ENCODE measurements around the gene BOLA2. TPM values are rescaled to one million over a fixed set of nuclear protein-coding genes. Genes with fewer than 3 reads are reported as not detected.
"Not testable (repeated sequence)": the region's sequence is repeated elsewhere in the genome, so short reads cannot be mapped to it uniquely, and the experiment has no call there.

Gene BOLA2
- total and polyA plus RNA-seq, 2 of the 4 experiments (the other 2 are of a cell fraction), result 7.2 to 38.0 TPM

DNA sequence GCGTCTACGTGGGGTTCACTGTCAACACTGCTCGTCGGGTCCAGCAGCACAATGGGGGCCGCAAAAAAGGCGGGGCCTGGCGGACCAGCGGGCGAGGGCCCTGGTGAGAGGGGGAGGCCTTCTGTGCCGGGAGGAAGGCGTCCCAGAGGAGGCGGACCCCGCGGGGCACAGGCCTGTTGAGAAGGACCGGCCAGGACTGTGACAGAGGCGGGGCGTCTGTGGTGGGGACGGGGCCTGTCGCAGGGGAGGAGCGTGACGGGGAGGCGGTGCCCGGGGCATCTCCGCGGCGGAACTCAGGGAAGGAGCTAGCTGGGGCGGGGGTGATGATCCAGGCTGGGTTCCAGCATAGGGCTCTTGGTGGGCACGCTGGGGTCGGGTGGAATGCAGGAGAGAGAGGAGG is 677 bp upstream of the BOLA2 start:
- H2BK20ac ChIP-seq (ENCODE audit: low read depth, low read length); DNase-seq; H3K14ac ChIP-seq (replicated peaks; ENCODE audit: low read depth, low read length); H3K23ac ChIP-seq (ENCODE audit: low read depth, low read length); BruUV-seq (replicated peaks); in situ Hi-C loops (cut with MboI; ENCODE audit: low sequenced_read_pairs); H3K9ac ChIP-seq (ENCODE audit: low read depth, low read length); H2BK120ac ChIP-seq (ENCODE audit: low read depth, low read length); H3K4me1 ChIP-seq (ENCODE audit: control insufficient read depth, insufficient read depth, low read length); H2AK9ac ChIP-seq (replicated peaks; ENCODE audit: low read depth, low read length, poor library complexity); H2AFZ ChIP-seq (replicated peaks; ENCODE audit: low read length, poor library complexity); H3K79me1 ChIP-seq (ENCODE audit: low read depth in 1 of 2, low read length in 2 of 2); H3K9me1 ChIP-seq (ENCODE audit: insufficient read depth, low read length); H3K4ac ChIP-seq (ENCODE audit: low read depth, low read length); H3K27ac ChIP-seq (ENCODE audit: insufficient read depth, low read length); H3K4me2 ChIP-seq (ENCODE audit: low read depth, low read length); H3K56ac ChIP-seq (ENCODE audit: extremely low read depth, insufficient read depth, low read length); H3K18ac ChIP-seq (ENCODE audit: low read depth, low read length); CTCF ChIA-PET; H4K5ac ChIP-seq (ENCODE audit: low read depth, low read length); H2AK5ac ChIP-seq (ENCODE audit: low read depth, low read length); H3K9me3 ChIP-seq (ENCODE audit: control insufficient read depth, insufficient read depth, low read length); H4K20me1 ChIP-seq (ENCODE audit: insufficient read depth, low read length); dilution Hi-C loops (cut with HindIII; ENCODE audit: low sequenced_read_pairs, unreplicated experiment); intact Hi-C loops (cut with micrococcal nuclease); POLR2A ChIA-PET (ENCODE audit: unreplicated experiment); H3K27me3 ChIP-seq (ENCODE audit: control insufficient read depth, insufficient read depth, low read length); H4K91ac ChIP-seq (ENCODE audit: insufficient read depth, low read depth, low read length); H2BK15ac ChIP-seq (ENCODE audit: low read depth, low read length); H3K36me3 ChIP-seq (ENCODE audit: control insufficient read depth, insufficient read depth, low read length); H2BK5ac ChIP-seq (ENCODE audit: low read depth, low read length, poor library complexity, severe bottlenecking); H3K4me3 ChIP-seq (ENCODE audit: insufficient read depth, low read depth, low read length); H4K8ac ChIP-seq (ENCODE audit: low read depth in 2 of 2, low read length in 2 of 2): not testable (repeated sequence)
- no CpG with 5 or more reads among the region's 29 CpGs for WGBS, 2 experiments (ENCODE audit: extremely low coverage in 2 of 2, insufficient read length in 1 of 2)
- ATAC-seq (ENCODE audit: low read depth), result peak; percentile 77

DNA sequence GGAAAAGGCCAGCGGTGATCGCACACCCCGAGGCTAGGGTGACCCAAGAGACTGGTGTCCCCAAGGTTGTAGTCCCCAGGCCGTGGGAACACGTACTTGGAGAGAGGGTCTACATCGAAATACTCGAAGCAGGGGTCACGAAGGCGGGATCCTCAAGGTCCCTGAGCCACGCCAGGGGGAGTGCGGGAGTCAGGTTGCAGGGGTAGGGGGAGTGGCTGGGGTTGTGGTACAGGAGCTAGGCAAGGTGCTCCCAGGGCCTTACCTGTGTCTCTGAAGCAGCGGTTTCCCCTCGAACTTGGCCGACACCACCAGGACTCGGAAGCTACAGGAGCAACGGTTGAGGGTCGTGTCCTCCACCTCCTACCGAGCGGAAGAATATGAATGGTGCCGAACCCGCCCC is 397 bp downstream of the BOLA2 start:
- H2BK120ac ChIP-seq (ENCODE audit: low read depth, low read length); H3K4me1 ChIP-seq (ENCODE audit: control insufficient read depth, insufficient read depth, low read length); DNase-seq; H2BK15ac ChIP-seq (ENCODE audit: low read depth, low read length); dilution Hi-C loops (cut with HindIII; ENCODE audit: low sequenced_read_pairs, unreplicated experiment); H4K91ac ChIP-seq (ENCODE audit: insufficient read depth, low read depth, low read length); H3K9me3 ChIP-seq (ENCODE audit: control insufficient read depth, insufficient read depth, low read length); H3K4me2 ChIP-seq (ENCODE audit: low read depth, low read length); H3K79me1 ChIP-seq (ENCODE audit: low read depth in 1 of 2, low read length in 2 of 2); H2BK20ac ChIP-seq (ENCODE audit: low read depth, low read length); H4K8ac ChIP-seq (ENCODE audit: low read depth in 2 of 2, low read length in 2 of 2); in situ Hi-C loops (cut with MboI; ENCODE audit: low sequenced_read_pairs); H3K27me3 ChIP-seq (ENCODE audit: control insufficient read depth, insufficient read depth, low read length); H3K56ac ChIP-seq (ENCODE audit: extremely low read depth, insufficient read depth, low read length); BruUV-seq (replicated peaks); H3K9me1 ChIP-seq (ENCODE audit: insufficient read depth, low read length); POLR2A ChIA-PET (ENCODE audit: unreplicated experiment); H3K36me3 ChIP-seq (ENCODE audit: control insufficient read depth, insufficient read depth, low read length); H3K18ac ChIP-seq (ENCODE audit: low read depth, low read length); H4K20me1 ChIP-seq (ENCODE audit: insufficient read depth, low read length); H2AK5ac ChIP-seq (ENCODE audit: low read depth, low read length); CTCF ChIA-PET; H3K14ac ChIP-seq (replicated peaks; ENCODE audit: low read depth, low read length); H2AFZ ChIP-seq (replicated peaks; ENCODE audit: low read length, poor library complexity); H3K9ac ChIP-seq (ENCODE audit: low read depth, low read length); H4K5ac ChIP-seq (ENCODE audit: low read depth, low read length); H2AK9ac ChIP-seq (replicated peaks; ENCODE audit: low read depth, low read length, poor library complexity); H3K23ac ChIP-seq (ENCODE audit: low read depth, low read length); H3K4ac ChIP-seq (ENCODE audit: low read depth, low read length); H3K4me3 ChIP-seq (ENCODE audit: insufficient read depth, low read depth, low read length); intact Hi-C loops (cut with micrococcal nuclease); H2BK5ac ChIP-seq (ENCODE audit: low read depth, low read length, poor library complexity, severe bottlenecking); H3K27ac ChIP-seq (ENCODE audit: insufficient read depth, low read length): not testable (repeated sequence)
- peak; percentile 7 for ATAC-seq (ENCODE audit: low read depth)
- no CpG with 5 or more reads among the region's 21 CpGs for WGBS, 2 experiments (ENCODE audit: extremely low coverage in 2 of 2, insufficient read length in 1 of 2)

Data from IMR-90 (cell line).